Skeletal muscle tissue (tissue), 4 donors: ENCODE results near the gene CCNY. TPM values are rescaled to one million over a fixed set of nuclear protein-coding genes. Genes with fewer than 3 reads are reported as not detected.
A peak's percentile ranks its signal among the peaks of the same experiment; 100 is the strongest.
"Not testable (repeated sequence)": the region's sequence is repeated elsewhere in the genome, so short reads cannot be mapped to it uniquely, and the experiment has no call there.

Source experiments
- H3K27ac ChIP-seq: one replicate; pipeline ENCODE4 v1.7.0; 2013; ENCODE audit warnings: mild to moderate bottlenecking, low read depth, low read length, inconsistent platforms
- H3K27me3 ChIP-seq, 3 donors: one replicate each; pipeline ENCODE4 v1.7.0; 2013; ENCODE audit warnings: low read length in 3 of 3; ENCODE audit not compliant: control insufficient read depth in 3 of 3, insufficient read depth in 3 of 3
- H3K36me3 ChIP-seq, 3 donors: one replicate each; pipeline ENCODE4 v1.7.0; 2013; ENCODE audit warnings: low read length in 3 of 3; ENCODE audit not compliant: control insufficient read depth in 3 of 3, insufficient read depth in 3 of 3
- H3K4me1 ChIP-seq, 3 donors: one replicate each; pipeline ENCODE4 v1.7.0; 2013; ENCODE audit warnings: low read length in 3 of 3, mild to moderate bottlenecking in 3 of 3; ENCODE audit not compliant: control insufficient read depth in 3 of 3, insufficient read depth in 3 of 3
- H3K4me3 ChIP-seq, 3 donors: one replicate each; pipeline ENCODE4 v1.7.0; 2013; ENCODE audit warnings: low read length in 3 of 3
- H3K9ac ChIP-seq, 3 donors: one replicate each; pipeline ENCODE4 v1.7.0; 2013; ENCODE audit warnings: low read length in 3 of 3, mild to moderate bottlenecking in 3 of 3, moderate library complexity in 2 of 3, low read depth in 1 of 3
- H3K9me3 ChIP-seq, 3 donors: one replicate each; pipeline ENCODE4 v1.7.0; 2013; ENCODE audit warnings: low read length in 3 of 3; ENCODE audit not compliant: control insufficient read depth in 3 of 3
- total RNA-seq: library from RNA; depleted of rRNA; stranded (reverse); fragments of >200 nt; gene quantifications from one replicate; pipeline ENCODE4 v1.2.3, GENCODE V29; 2014
- donor health status: Osteomylitis.

The CCNY gene
- total RNA-seq, 1 donor from 2014 or later: 45.9 TPM

GRCh38 chr10:35517431-35518181, 181.3 kb downstream of the CCNY start:
- Histone ChIP-seq H3K4me1 (peaks cover 0 to 9% (median 3%) of the 10 kb centered on the region in 3 donors), H3K27ac (peak overlapping the region; percentile 36), H3K9ac (no peak overlapping the region), H3K4me3 (no peak overlapping the region), H3K27me3 (no peaks in the 10 kb centered on the region), H3K9me3 (no peaks in the 10 kb centered on the region), H3K36me3 (peaks cover 0 to 4% (median 2%) of the 10 kb centered on the region in 3 donors)

- not testable (repeated sequence) for H3K27ac ChIP-seq, H3K27me3 ChIP-seq, H3K9ac ChIP-seq, H3K36me3 ChIP-seq, H3K4me3 ChIP-seq, H3K9me3 ChIP-seq, H3K4me1 ChIP-seq
Measured at GRCh38 chr10:35518187-35518586, 181.9 kb downstream of the CCNY start.

GRCh38 chr10:35520996-35521395, 184.7 kb downstream of the CCNY start:
- Histone ChIP-seq H3K27me3 (no peaks in the 10 kb centered on the region), H3K4me1 (peaks cover 0 to 9% (median 3%) of the 10 kb centered on the region in 3 donors), H3K27ac (no peak overlapping the region), H3K4me3 (no peak overlapping the region), H3K9me3 (no peaks in the 10 kb centered on the region), H3K9ac (no peak overlapping the region), H3K36me3 (peaks cover 0 to 4% (median 2%) of the 10 kb centered on the region in 3 donors)

GRCh38 chr10:35523670-35524225, 187.4 kb downstream of the CCNY start:
- H3K27ac ChIP-seq: no peak overlapping the region
- peaks cover 0 to 2% (median 0%) of the 10 kb centered on the region in 3 donors for H3K36me3 ChIP-seq
- no peaks in the 10 kb centered on the region for H3K4me1 ChIP-seq
- no peak overlapping the region for H3K9ac ChIP-seq
- H3K9me3 ChIP-seq: no peaks in the 10 kb centered on the region
- no peak overlapping the region for H3K4me3 ChIP-seq
- no peaks in the 10 kb centered on the region for H3K27me3 ChIP-seq

- Histone ChIP-seq H3K9ac (no peak overlapping the region), H3K9me3 (no peaks in the 10 kb centered on the region), H3K27me3 (no peaks in the 10 kb centered on the region), H3K36me3 (peaks cover 6 to 15% (median 14%) of the 10 kb centered on the region in 3 donors), H3K27ac (no peak overlapping the region), H3K4me1 (no peaks in the 10 kb centered on the region), H3K4me3 (no peak overlapping the region)
Measured at GRCh38 chr10:35526746-35527145, 190.4 kb downstream of the CCNY start.

- Histone ChIP-seq H3K9ac (no peak overlapping the region), H3K9me3 (no peaks in the 10 kb centered on the region), H3K36me3 (peaks cover 27 to 43% (median 41%) of the 10 kb centered on the region in 3 donors), H3K4me3 (no peak overlapping the region), H3K27me3 (no peaks in the 10 kb centered on the region), H3K4me1 (no peaks in the 10 kb centered on the region), H3K27ac (no peak overlapping the region)
Measured at GRCh38 chr10:35532141-35532540, 195.8 kb downstream of the CCNY start.

- Histone ChIP-seq H3K36me3 (peaks cover 27 to 43% (median 41%) of the 10 kb centered on the region in 3 donors), H3K4me1 (no peaks in the 10 kb centered on the region), H3K4me3 (no peak overlapping the region), H3K9me3 (no peaks in the 10 kb centered on the region), H3K27ac (no peak overlapping the region), H3K9ac (no peak overlapping the region), H3K27me3 (no peaks in the 10 kb centered on the region)
Measured at GRCh38 chr10:35533565-35533964, 197.3 kb downstream of the CCNY start.

GRCh38 chr10:35535136-35535535, 198.8 kb downstream of the CCNY start:
- Histone ChIP-seq H3K4me1 (no peaks in the 10 kb centered on the region), H3K9ac (no peak overlapping the region), H3K36me3 (peaks cover 25 to 41% (median 39%) of the 10 kb centered on the region in 3 donors), H3K4me3 (no peak overlapping the region), H3K27me3 (no peaks in the 10 kb centered on the region), H3K9me3 (no peaks in the 10 kb centered on the region), H3K27ac (no peak overlapping the region)

- Histone ChIP-seq H3K27ac (no peak overlapping the region), H3K9ac (no peak overlapping the region), H3K4me3 (no peak overlapping the region), H3K36me3 (peaks cover 21 to 28% (median 27%) of the 10 kb centered on the region in 3 donors), H3K4me1 (no peaks in the 10 kb centered on the region), H3K27me3 (no peaks in the 10 kb centered on the region), H3K9me3 (no peaks in the 10 kb centered on the region)
Measured at GRCh38 chr10:35536789-35537188, 200.5 kb downstream of the CCNY start.

- peaks cover 12 to 22% (median 17%) of the 10 kb centered on the region in 3 donors for H3K36me3 ChIP-seq
- H3K27ac ChIP-seq, H3K9ac ChIP-seq, H3K9me3 ChIP-seq, H3K4me3 ChIP-seq, H3K27me3 ChIP-seq, H3K4me1 ChIP-seq: not testable (repeated sequence)
Measured at GRCh38 chr10:35537925-35538324, 201.6 kb downstream of the CCNY start.
